Epithelial cell of prostate (primary cell): Measurements from ENCODE around the gene MCL1.
A peak's percentile ranks its signal among the peaks of the same experiment; 100 is the strongest.

ENCODE experiments used
- DNase-seq: peaks from one replicate; pipeline ENCODE4 v3.0.0-alpha.2; 2011; ENCODE audit warnings: low read depth, low spot score
- H3K27ac ChIP-seq: fragments of 450-650 bp; 2 replicates; pipeline ENCODE4 v1.5.1; 2017; ENCODE audit warnings: mild to moderate bottlenecking

The MCL1 gene

GRCh38 chr1:150559656-150560010 lies 19.8 kb downstream of the MCL1 start:
- H3K27ac ChIP-seq: peak overlapping the region; percentile 100
- DNase-seq: no peak

- no peak for DNase-seq
- no peak overlapping the region for H3K27ac ChIP-seq
Measured at GRCh38 chr1:150558761-150559655, 20.4 kb downstream of the MCL1 start.

GRCh38 chr1:150558303-150558704 lies 21.1 kb downstream of the MCL1 start:
- no peak for DNase-seq
- H3K27ac ChIP-seq: no peak overlapping the region

GRCh38 chr1:150557813-150558212 lies 21.6 kb downstream of the MCL1 start:
- no peak for DNase-seq
- H3K27ac ChIP-seq: no peak overlapping the region

- DNase-seq: no peak
Measured at GRCh38 chr1:150557065-150557600, 22.3 kb downstream of the MCL1 start.

GRCh38 chr1:150555971-150556865 lies 23.2 kb downstream of the MCL1 start:
- no peak for DNase-seq
- no peak overlapping the region for H3K27ac ChIP-seq

More at GRCh38 chr1:150557065-150557600, 22.3 kb downstream of the MCL1 start:
- H3K27ac ChIP-seq: no peak overlapping the region

GRCh38 chr1:150555198-150555970 lies 24.0 kb downstream of the MCL1 start:
- DNase-seq: no peak

GRCh38 chr1:150554086-150554452 lies 25.3 kb downstream of the MCL1 start:
- H3K27ac ChIP-seq: no peak overlapping the region
- no peak for DNase-seq

More at GRCh38 chr1:150555198-150555970, 24.0 kb downstream of the MCL1 start:
- no peak overlapping the region for H3K27ac ChIP-seq

- no peak overlapping the region for H3K27ac ChIP-seq
- DNase-seq: no peak
Measured at GRCh38 chr1:150553392-150554085, 25.9 kb downstream of the MCL1 start.

GRCh38 chr1:150552911-150553289 lies 26.5 kb downstream of the MCL1 start:
- DNase-seq: no peak
- peak overlapping the region; percentile 73 for H3K27ac ChIP-seq

GRCh38 chr1:150552128-150552910 lies 27.1 kb downstream of the MCL1 start:
- no peak for DNase-seq
- peak overlapping the region; percentile 73 for H3K27ac ChIP-seq

GRCh38 chr1:150551784-150552127 lies 27.7 kb downstream of the MCL1 start:
- peak overlapping the region; percentile 73 for H3K27ac ChIP-seq
- no peak for DNase-seq

GRCh38 chr1:150551051-150551783 lies 28.2 kb downstream of the MCL1 start:
- no peak for DNase-seq
- H3K27ac ChIP-seq: peak overlapping the region; percentile 73

- no peak for DNase-seq
Measured at GRCh38 chr1:150550222-150551050, 29.0 kb downstream of the MCL1 start.

GRCh38 chr1:150549496-150550221 lies 29.8 kb downstream of the MCL1 start:
- DNase-seq: no peak
- peak overlapping the region; percentile 73 for H3K27ac ChIP-seq

More at GRCh38 chr1:150550222-150551050, 29.0 kb downstream of the MCL1 start:
- peak overlapping the region; percentile 73 for H3K27ac ChIP-seq

- peak within 1 kb of the TSS; percentile 73 for H3K27ac ChIP-seq
- DNase-seq: no peak
Measured at GRCh38 chr1:150548632-150549495, 30.5 kb downstream of the MCL1 start, which contains the start of gene ADAMTSL4. ADAMTSL4 (plus strand) TSS chr1:150549408; CDS start chr1:150552289, 2,881 bp downstream.
